ENCODE measurements around the gene RETREG1.
"Not testable (repeated sequence)": the region's sequence is repeated elsewhere in the genome, so short reads cannot be mapped to it uniquely, and the experiment has no call there.

RETREG1 gene

DNA sequence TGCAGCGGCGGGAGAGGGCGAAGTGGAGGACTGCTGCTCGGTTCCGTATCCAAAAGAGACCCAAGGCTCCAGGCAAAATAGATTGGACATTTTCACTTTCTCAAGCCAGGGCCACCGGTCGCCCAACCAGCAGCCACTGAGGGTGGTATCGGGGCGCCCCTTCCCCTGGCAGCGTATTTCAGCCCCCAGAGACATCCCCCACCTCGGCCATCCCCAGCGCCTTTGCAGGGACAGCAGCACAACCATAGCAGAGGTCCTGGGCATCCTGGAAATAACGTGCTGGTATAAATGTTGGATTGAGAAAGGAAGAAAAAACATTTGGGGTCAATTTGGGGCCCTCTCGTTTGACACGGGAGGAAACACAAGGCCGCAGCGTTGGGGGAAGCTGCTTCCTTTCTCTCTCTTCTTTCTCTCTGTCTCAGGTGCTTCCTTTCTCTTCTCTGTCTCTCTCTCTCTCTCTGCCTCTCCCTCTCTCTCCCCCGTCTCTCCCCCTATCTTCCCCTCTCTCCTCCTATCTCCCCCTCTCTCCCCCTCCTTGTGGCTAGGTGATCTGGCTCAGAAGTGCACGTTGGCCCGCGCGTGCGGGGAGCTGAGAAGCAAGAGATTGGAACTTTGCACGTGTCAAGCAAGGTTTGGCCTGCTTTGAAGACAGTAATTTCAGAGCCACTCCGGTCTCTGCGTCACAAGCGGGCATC, 624 bp upstream of the RETREG1 start:
- DNase-seq (ENCODE audit: low spot score): no peak

DNA sequence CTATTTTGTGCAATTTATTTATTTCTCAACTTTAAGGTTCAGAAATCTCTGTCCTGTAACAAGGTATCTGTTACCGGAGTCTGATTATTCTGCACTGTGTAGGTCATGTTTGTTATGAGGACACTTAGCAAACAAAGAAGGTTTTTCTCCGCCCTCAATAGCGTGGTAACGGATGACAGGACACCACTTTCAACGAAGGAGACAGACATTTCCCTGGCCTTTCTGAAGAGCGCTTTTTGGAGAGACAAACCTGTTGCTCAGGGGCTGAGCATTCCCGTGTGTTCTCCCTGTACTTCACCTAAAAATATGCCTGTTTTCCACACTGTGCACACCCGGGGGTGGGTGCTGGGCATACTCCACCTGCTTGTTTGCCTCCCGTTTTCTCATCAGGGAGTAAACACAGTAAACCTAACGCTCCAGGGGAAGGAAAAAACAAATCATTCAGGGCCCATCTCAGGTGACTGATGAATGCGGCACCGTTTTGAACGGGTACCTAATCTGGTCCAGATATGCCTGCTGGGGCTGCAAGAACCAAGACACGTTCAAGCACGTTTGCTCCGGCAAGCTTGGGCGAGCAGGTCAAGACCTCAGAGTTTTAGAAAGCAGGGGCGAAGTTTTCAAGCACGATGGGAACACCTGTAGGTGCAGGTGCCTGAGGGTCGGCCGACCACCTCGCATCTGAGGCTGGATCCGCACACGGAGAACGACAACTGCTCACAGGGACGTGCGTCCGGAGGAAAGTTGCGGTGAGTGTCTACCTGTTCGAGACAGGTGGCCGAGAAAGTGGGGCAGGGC, 859 bp downstream of the RETREG1 start:
- DNase-seq (ENCODE audit: low spot score): no peak

DNA sequence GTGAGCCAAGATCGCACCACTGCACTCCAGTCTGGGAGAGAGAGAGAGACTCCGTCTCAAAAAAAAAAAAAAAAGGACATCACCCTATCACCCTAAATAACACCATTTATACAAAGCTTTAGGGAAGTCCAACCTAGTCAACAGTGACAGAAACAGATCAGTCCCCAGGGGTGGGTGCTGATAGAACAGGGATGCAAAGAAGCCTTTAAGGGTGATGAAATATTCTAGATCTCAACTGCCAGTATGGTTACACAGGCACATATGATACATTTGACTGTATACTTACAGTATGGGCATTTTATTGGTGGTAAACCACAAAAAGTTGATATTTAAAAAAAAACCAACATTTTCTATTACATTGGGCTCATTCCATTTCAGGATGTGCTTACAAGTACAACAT, 4.8 kb downstream of the RETREG1 start:
- DNase-seq (ENCODE audit: low spot score): no peak

- not testable (repeated sequence) for DNase-seq (ENCODE audit: low spot score)
Measured at GRCh38 chr5:16610896-16611295, 5.9 kb downstream of the RETREG1 start.

DNA sequence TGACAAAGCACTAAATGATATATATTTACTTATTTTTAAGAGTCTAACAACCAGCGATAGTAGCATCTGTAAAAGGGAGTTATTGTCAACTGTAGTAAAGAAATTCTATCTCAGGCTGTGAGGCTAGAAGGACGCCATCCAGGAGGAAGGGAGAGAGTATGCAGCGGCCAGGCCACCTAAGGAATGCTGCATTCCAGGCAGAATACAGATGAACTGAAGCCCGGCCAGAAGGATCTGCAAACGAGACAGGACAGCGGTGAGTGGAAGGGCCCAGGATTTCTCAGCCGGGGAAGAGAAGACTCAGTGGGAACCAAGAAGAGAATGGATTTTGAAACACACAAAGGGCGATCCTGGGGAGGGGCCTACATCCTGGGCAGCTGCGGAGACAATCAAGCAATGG, 7.4 kb downstream of the RETREG1 start:
- DNase-seq (ENCODE audit: low spot score): no peak

- no peak for DNase-seq (ENCODE audit: low spot score)
Measured at GRCh38 chr5:16606628-16607027, 10.2 kb downstream of the RETREG1 start.

DNA sequence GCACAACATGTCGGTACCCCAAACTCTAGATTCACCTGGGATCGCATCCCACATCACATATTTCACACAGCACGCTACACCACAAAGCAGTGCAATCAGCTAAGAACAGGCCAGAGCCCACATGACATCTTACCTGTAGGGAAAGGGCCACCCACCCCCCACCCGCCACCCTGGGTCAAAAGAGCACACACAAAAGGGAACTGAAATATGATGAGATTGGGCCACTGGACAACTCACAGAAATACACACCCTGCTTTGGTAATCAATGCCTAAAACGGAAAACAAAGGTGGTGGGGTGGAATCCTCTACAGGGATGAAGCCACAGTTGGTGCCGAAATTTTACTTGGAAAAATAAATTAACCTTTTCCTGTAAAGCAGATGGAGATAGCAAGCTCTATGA, 13.1 kb downstream of the RETREG1 start:
- DNase-seq (ENCODE audit: low spot score): no peak

- DNase-seq (ENCODE audit: low spot score): no peak
Measured at GRCh38 chr5:16603295-16603694, 13.5 kb downstream of the RETREG1 start.

- DNase-seq (ENCODE audit: low spot score): no peak
Measured at GRCh38 chr5:16602182-16602581, 14.6 kb downstream of the RETREG1 start.

- DNase-seq (ENCODE audit: low spot score): no peak
Measured at GRCh38 chr5:16600946-16601345, 15.9 kb downstream of the RETREG1 start.

- no peak for DNase-seq (ENCODE audit: low spot score)
Measured at GRCh38 chr5:16600397-16600796, 16.4 kb downstream of the RETREG1 start.

DNA sequence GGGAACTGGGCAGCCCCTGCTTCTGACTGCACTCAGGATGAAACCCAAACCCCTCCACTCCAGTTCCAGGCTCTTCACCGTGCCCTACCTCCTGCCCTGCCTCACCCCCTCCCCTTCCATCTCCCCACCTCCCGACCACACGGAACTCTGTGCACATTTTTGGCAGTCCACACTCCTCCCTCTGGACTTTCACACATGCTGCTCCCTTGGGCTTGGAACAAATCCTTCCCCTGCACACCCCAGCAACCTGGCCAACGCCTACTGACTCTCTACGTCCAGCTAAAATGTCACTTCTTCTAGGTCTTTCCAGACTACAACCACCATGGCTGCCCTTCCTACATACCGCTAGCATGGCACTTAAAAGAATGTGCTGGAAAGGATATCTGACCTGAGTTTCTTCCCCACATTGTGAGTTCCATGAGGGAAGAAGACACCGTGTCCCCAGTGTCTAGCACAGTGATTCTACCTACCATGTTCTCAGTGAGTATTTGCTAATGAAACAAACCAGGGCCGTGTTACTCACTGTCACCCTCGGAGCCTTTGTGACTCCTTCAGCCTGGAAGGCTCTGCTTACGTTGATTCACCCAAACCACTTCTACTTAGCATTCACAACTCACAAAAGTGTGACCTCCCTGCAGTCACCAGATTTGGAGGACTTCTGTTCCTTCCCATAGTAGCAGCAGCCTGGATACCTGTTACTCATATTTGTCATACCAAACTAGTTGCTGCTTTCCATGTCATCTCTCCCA, 18.7 kb downstream of the RETREG1 start:
- no peak for DNase-seq (ENCODE audit: low spot score)

GRCh38 chr5:16596581-16596940, 20.2 kb downstream of the RETREG1 start:
- DNase-seq (ENCODE audit: low spot score): no peak

DNA sequence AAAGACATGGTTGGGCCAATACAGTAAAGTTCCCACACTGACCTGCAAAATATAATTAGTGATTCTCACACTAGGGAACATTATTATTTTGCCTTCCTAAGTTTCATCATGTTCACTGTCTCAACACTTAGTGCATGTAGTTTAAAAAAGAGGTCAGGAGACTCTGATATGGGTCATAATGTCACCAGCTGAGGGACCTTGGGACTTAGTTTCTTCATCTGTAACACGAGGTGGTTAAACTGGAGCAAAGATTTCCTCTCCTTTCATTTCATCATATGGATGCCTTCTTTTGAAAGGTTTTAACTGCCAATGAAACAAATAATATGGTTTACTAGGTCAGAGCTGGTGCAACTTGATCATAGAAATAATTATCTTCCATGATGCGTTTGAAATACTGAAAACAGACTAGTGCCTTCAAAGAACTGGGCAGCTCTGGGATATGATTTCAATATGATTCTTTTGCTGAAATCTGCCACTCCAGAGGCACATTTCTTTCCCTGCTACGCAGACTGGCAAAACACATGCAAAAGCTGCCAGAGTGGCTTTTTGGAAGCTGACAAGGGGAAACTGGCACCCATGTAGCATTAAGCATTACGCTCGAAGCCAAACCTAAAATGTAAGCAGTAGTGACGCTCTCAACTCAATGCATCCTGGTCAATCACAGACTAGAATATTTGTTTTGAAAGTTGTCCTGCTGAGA, 20.8 kb downstream of the RETREG1 start:
- DNase-seq (ENCODE audit: low spot score): no peak

DNA sequence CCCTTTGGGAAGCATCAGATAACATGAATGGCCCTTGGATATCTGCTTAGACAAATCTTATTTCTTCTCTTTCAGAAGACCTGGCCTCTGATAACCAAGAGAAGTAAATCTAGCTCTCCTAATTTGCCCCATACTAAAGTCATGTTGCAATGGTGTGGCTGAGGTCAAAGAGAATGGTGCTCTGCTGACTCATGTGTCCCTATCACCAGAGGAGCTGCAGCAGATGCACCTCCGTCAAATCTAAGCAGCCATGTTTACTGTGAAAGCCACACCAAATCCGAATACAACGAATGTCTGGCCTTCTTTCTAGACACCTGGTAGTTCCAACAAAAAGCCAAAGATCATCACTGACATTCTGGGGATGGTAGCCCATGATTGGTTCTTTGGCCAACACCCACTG, 23.2 kb downstream of the RETREG1 start:
- no peak for DNase-seq (ENCODE audit: low spot score)

- no peak for DNase-seq (ENCODE audit: low spot score)
Measured at GRCh38 chr5:16593013-16593412, 23.8 kb downstream of the RETREG1 start.

DNA sequence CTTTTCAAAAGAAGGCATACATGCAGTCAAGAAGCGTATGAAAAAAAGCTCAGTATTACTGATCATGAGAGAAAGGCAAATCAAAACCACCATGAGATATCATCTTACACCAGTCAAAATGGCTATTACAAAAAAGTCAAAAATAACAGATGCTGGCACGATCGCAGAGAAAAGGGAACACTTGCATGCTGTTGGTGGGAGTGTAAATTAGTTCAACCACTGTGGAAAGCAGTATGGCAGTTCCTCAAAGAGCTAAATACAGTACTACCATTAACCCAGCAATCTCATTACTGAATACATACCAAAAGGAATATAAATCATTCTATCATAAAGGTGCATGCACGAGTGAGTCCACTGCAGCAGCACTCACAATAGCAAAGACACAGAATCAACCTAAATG, 24.5 kb downstream of the RETREG1 start:
- no peak for DNase-seq (ENCODE audit: low spot score)

- DNase-seq (ENCODE audit: low spot score): no peak
Measured at GRCh38 chr5:16590685-16591084, 26.1 kb downstream of the RETREG1 start.

DNA sequence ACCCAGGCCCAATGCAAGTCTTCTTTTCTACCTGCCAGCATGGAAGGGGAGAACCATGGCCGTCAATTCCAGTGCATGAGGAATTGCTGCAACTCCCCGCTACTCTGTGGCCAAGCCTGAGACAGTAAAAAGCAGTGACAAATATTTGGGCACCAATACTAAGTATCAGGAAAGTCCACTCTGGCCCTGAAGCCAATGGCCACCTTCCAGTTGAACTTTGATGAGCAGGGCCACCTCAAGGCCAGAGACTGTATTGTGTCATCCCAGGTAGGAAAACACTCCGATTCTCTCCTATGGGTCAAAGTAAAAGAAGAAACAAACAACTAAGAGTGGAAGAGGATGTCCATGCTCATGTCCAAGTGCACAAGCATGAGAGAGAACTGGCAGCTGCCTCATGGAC, 27.1 kb downstream of the RETREG1 start:
- DNase-seq (ENCODE audit: low spot score): no peak

DNA sequence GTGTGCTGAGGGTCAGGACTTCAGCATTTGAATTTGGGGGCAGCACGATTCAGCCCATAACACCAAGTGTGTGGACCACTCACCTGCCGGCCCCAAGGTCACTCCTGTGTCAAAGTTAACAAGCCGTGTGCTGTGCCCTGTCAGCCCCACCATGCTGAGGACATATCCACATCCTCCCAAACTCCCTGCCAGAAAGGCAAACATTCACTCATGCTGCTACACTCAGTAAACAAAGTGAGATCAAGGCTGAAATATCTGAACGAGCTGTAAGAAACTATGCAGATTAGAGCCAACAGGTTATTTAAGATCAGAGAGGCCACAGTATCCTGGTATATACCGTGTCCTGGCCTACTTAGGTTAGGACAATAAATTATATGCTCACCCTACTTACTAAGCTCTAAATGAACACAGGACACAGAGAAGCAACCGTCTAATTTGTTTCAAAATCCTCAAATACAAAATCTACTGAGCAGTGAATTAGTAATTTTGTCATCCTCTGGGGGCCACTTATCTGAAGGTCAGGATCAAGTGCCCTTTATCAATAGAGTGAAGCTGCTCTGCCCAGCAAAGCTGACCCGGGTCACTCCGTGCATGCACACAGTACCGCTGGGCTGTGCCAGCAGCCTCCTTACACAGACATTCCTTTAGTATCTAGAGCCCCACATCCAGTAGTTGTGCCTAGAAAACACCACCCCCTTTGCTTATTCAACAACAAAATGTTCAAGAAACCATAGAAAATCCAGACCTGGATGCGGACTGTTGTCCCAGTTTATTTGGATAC, 28.2 kb downstream of the RETREG1 start:
- DNase-seq (ENCODE audit: low spot score): no peak

- DNase-seq (ENCODE audit: low spot score): no peak
Measured at GRCh38 chr5:16586556-16586955, 30.2 kb downstream of the RETREG1 start.

All from activated CD4-positive, alpha-beta T cell treated with anti-CD3 and anti-CD28 coated beads, Interleukin-2, Interleukin-4, amounts not matched to agents 100 ng/mL and 50 ng/mL, durations not matched to agents 16 hours and 8 hours (primary cell).